Jurkat, Clone E6-1 (cell line): Measurements from ENCODE around the gene HNRNPH1. TPM values are rescaled to one million over a fixed set of nuclear protein-coding genes. Genes with fewer than 3 reads are reported as not detected.
"Not testable (repeated sequence)": the region's sequence is repeated elsewhere in the genome, so short reads cannot be mapped to it uniquely, and the experiment has no call there.

Experiments
- DNase-seq: peaks from one replicate; pipeline ENCODE4 v3.0.0-alpha.2; 2011; ENCODE audit warnings: low read depth, low spot score
- H3K4me3 ChIP-seq: 2 replicates; pipeline ENCODE4 v1.5.1; 2011; ENCODE audit warnings: mild to moderate bottlenecking, low read length, control low read depth, moderate library complexity
- polyA plus RNA-seq: library from polyadenylated mRNA; unstranded; fragments of >200 nt; gene quantifications from one replicate; pipeline ENCODE4 v1.2.1, GENCODE V29; 2012; ENCODE audit warnings: missing spikeins; ENCODE audit not compliant: insufficient read length, insufficient read depth

Gene HNRNPH1
- 920 TPM for polyA plus RNA-seq

- peak; percentile 98 for DNase-seq
- H3K4me3 ChIP-seq = peak within 1 kb of the TSS; percentile 67
These were observed at the start of gene HNRNPH1 for GRCh38 chr5:179623003-179623905. Gene HNRNPH1 (minus strand): TSS chr5:179623671. CDS start chr5:179623133, 538 bp downstream.

- peak; percentile 37 for DNase-seq
- no peak overlapping the region for H3K4me3 ChIP-seq
These were observed 44.9 kb upstream of the HNRNPH1 start for GRCh38 chr5:179668391-179668790.

- not testable (repeated sequence) for H3K4me3 ChIP-seq, DNase-seq
These were observed 38.2 kb upstream of the HNRNPH1 start for GRCh38 chr5:179661647-179662046.

GRCh38 chr5:179658179-179658856 lies 34.8 kb upstream of the HNRNPH1 start:
- DNase-seq = not testable (repeated sequence)
- peak overlapping the region; percentile 55 for H3K4me3 ChIP-seq

GRCh38 chr5:179657302-179658178 lies 34.1 kb upstream of the HNRNPH1 start:
- H3K4me3 ChIP-seq, DNase-seq: not testable (repeated sequence)

- not testable (repeated sequence) for DNase-seq, H3K4me3 ChIP-seq
These were observed 29.7 kb upstream of the HNRNPH1 start for GRCh38 chr5:179653135-179653534.

GRCh38 chr5:179650245-179650644 lies 26.8 kb upstream of the HNRNPH1 start:
- H3K4me3 ChIP-seq, DNase-seq: not testable (repeated sequence)

GRCh38 chr5:179649166-179649703 lies 25.8 kb upstream of the HNRNPH1 start:
- not testable (repeated sequence) for H3K4me3 ChIP-seq, DNase-seq

- H3K4me3 ChIP-seq = no peak overlapping the region
- DNase-seq = no peak
These were observed 24.9 kb upstream of the HNRNPH1 start for GRCh38 chr5:179648410-179648809.

- H3K4me3 ChIP-seq, DNase-seq: not testable (repeated sequence)
These were observed 21.3 kb upstream of the HNRNPH1 start for GRCh38 chr5:179644766-179645165.

GRCh38 chr5:179643141-179643920 lies 19.9 kb upstream of the HNRNPH1 start:
- not testable (repeated sequence) for H3K4me3 ChIP-seq, DNase-seq

GRCh38 chr5:179642626-179643025 lies 19.2 kb upstream of the HNRNPH1 start:
- not testable (repeated sequence) for DNase-seq, H3K4me3 ChIP-seq

GRCh38 chr5:179641745-179642144 lies 18.3 kb upstream of the HNRNPH1 start:
- not testable (repeated sequence) for DNase-seq

GRCh38 chr5:179639296-179639695 lies 15.8 kb upstream of the HNRNPH1 start:
- not testable (repeated sequence) for H3K4me3 ChIP-seq, DNase-seq

More at GRCh38 chr5:179641745-179642144, 18.3 kb upstream of the HNRNPH1 start:
- H3K4me3 ChIP-seq = not testable (repeated sequence)

GRCh38 chr5:179634370-179635172 lies 11.1 kb upstream of the HNRNPH1 start:
- H3K4me3 ChIP-seq = peak overlapping the region; percentile 39
- not testable (repeated sequence) for DNase-seq

GRCh38 chr5:179633501-179634369 lies 10.3 kb upstream of the HNRNPH1 start:
- peak overlapping the region; percentile 46 for H3K4me3 ChIP-seq
- not testable (repeated sequence) for DNase-seq
